ENCODE results near the gene HECTD4.

DNA sequence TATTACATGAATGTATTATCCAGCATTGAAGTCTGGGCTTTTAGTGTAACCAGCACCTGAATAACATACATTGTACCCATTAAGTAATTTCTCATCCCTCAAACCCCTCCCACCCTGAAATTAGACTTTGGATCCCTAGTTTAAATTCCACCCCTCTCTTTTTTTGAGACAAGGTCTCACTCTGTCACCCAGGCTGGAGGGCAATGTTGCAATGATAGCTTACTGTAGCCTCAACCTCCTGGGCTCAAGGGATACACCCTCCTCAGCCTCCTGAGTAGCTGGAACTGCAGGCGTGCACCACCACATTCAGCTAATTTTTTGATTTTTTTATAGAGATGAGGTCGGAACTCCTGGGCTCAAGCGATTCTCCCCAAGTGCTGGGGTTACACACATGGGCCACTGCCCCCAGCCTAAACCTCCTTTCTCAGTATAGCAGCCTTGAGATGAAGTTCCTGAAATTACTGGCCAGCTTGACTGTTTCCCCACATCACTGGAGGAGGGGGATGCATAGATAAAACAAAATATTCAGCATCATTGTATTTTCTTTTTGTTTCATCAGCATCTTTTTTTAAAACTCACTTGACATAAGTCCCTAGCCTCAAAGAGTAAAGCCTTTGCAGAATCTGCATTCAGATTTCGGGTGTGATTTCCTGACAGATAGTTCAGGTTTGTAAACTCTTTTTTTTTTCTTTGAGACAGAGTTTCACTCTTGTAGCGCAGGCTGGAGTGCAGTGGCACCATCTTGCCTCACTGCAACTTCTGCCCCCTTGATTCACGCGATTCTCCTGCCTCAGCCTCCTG, 43.6 kb upstream of the HECTD4 start:
- TF ChIP-seq, protein P1, sequence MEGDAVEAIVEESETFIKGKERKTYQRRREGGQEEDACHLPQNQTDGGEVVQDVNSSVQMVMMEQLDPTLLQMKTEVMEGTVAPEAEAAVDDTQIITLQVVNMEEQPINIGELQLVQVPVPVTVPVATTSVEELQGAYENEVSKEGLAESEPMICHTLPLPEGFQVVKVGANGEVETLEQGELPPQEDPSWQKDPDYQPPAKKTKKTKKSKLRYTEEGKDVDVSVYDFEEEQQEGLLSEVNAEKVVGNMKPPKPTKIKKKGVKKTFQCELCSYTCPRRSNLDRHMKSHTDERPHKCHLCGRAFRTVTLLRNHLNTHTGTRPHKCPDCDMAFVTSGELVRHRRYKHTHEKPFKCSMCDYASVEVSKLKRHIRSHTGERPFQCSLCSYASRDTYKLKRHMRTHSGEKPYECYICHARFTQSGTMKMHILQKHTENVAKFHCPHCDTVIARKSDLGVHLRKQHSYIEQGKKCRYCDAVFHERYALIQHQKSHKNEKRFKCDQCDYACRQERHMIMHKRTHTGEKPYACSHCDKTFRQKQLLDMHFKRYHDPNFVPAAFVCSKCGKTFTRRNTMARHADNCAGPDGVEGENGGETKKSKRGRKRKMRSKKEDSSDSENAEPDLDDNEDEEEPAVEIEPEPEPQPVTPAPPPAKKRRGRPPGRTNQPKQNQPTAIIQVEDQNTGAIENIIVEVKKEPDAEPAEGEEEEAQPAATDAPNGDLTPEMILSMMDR (IDR thresholded peaks at IDR 0.05; ENCODE audit: low read depth, low read length, poor library complexity, severe bottlenecking), result no peak
- no peak for TF ChIP-seq EZH2phosphoT487 (IDR thresholded peaks at IDR 0.05; ENCODE audit: borderline replicate concordance, low read length)
